ENCODE measurements around the gene KCNN3.

GRCh38 chr1:154877370-154877974, 7.4 kb upstream of the KCNN3 start:
- no peak for TF ChIP-seq CTCF (IDR thresholded peaks at IDR 0.05)
- no peak for TF ChIP-seq EZH2 (IDR thresholded peaks at IDR 0.05; ENCODE audit: borderline replicate concordance, insufficient read depth, low read depth, low read length, poor library complexity, severe bottlenecking)

Data from B cell (primary cell).